ENCODE results near the gene BATF2. TPM values are rescaled to one million over a fixed set of nuclear protein-coding genes. Genes with fewer than 3 reads are reported as not detected.

BATF2 gene
- total and polyA plus RNA-seq, 9 of the 15 experiments (the other 6 are each of a cell fraction or from before 2014, with no cell fraction given) = 1.7 to 8.9 (median 6.4) TPM

DNA sequence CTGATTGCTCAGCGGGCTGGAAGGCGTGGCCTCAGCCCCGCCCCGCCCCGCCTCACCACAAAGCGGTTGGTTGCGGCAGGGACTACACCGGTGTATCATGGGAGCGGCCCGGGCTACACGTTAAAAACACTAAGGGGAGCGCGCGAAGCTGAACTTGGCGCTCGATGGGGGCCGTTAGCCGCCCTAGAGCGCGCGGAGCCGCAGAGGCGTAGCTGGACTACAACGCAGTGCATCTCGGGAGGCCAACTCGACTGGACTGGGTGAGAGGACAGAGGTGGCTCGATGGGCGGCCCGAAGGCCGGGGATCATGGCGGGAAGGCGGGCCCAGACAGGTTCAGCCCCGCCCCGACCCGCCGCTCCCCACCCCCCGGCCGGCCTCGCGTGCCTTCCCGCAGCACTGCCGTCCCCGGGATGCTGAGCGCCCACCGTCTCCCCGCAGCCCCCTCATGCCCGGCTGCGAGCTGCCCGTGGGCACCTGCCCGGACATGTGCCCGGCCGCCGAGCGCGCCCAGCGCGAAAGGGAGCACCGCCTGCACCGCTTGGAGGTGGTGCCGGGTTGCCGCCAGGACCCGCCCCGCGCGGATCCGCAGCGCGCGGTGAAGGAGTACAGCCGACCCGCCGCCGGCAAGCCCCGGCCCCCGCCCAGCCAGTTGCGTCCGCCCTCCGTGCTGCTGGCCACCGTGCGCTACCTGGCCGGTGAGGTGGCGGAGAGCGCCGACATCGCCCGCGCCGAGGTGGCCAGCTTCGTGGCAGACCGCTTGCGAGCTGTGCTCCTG lies 44.3 kb upstream of the BATF2 start, which contains the start of gene SAC3D1 (continued):
- TF ChIP-seq, protein P1, sequence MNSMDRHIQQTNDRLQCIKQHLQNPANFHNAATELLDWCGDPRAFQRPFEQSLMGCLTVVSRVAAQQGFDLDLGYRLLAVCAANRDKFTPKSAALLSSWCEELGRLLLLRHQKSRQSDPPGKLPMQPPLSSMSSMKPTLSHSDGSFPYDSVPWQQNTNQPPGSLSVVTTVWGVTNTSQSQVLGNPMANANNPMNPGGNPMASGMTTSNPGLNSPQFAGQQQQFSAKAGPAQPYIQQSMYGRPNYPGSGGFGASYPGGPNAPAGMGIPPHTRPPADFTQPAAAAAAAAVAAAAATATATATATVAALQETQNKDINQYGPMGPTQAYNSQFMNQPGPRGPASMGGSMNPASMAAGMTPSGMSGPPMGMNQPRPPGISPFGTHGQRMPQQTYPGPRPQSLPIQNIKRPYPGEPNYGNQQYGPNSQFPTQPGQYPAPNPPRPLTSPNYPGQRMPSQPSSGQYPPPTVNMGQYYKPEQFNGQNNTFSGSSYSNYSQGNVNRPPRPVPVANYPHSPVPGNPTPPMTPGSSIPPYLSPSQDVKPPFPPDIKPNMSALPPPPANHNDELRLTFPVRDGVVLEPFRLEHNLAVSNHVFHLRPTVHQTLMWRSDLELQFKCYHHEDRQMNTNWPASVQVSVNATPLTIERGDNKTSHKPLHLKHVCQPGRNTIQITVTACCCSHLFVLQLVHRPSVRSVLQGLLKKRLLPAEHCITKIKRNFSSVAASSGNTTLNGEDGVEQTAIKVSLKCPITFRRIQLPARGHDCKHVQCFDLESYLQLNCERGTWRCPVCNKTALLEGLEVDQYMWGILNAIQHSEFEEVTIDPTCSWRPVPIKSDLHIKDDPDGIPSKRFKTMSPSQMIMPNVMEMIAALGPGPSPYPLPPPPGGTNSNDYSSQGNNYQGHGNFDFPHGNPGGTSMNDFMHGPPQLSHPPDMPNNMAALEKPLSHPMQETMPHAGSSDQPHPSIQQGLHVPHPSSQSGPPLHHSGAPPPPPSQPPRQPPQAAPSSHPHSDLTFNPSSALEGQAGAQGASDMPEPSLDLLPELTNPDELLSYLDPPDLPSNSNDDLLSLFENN (IDR thresholded peaks at IDR 0.05; ENCODE audit: low read depth in 2 of 2, low read length in 2 of 2) = no peak
- TF ChIP-seq MCM2 (IDR thresholded peaks at IDR 0.05; ENCODE audit: low read depth) (no peak), MTA2 (IDR thresholded peaks at IDR 0.05; ENCODE audit: low read depth) (no peak), ZNF551 (CRISPR knock-in tag; IDR thresholded peaks at IDR 0.05) (no peak), C11orf30 (IDR thresholded peaks at IDR 0.05; ENCODE audit: low read depth) (no peak), TBP (optimal IDR thresholded peaks at IDR 0.05; ENCODE audit: low read depth, low read length) (peak; percentile 58), MTA1 (IDR thresholded peaks at IDR 0.05; ENCODE audit: borderline replicate concordance) (no peak), NFIX (CRISPR knock-in tag; IDR thresholded peaks at IDR 0.05; ENCODE audit: low read depth) (no peak), NFRKB (IDR thresholded peaks at IDR 0.05; ENCODE audit: low read depth) (no peak), KDM1A (IDR thresholded peaks at IDR 0.05) (no peak), ZNF124 (CRISPR knock-in tag; IDR thresholded peaks at IDR 0.05) (no peak), NR2C2 (CRISPR knock-in tag; IDR thresholded peaks at IDR 0.05) (peak; percentile 39; the same call in 1 of the 2 replicates), NR2C2 (tag; IDR thresholded peaks at IDR 0.05) (peak; percentile 98), SMARCC2 (IDR thresholded peaks at IDR 0.05; ENCODE audit: low read depth) (no peak), PURB (CRISPR knock-in tag; IDR thresholded peaks at IDR 0.05; ENCODE audit: low read depth) (no peak), MED1 (CRISPR knock-in tag; IDR thresholded peaks at IDR 0.05; ENCODE audit: borderline replicate concordance) (no peak), ERF (CRISPR knock-in tag; IDR thresholded peaks at IDR 0.05) (no peak), RHOXF2B (CRISPR knock-in tag; conservative IDR thresholded peaks at IDR 0.05) (no peak), ILK (tag; IDR thresholded peaks at IDR 0.05; ENCODE audit: borderline replicate concordance, low read depth) (no peak), RAD21 (CRISPR knock-in tag; conservative IDR thresholded peaks at IDR 0.05 in 1 of 2, IDR thresholded peaks at IDR 0.05 in 1 of 2) (no peak; a peak in 1 of 4 replicates), ZNF717 (CRISPR knock-in tag; IDR thresholded peaks at IDR 0.05) (no peak)
- TF ChIP-seq, protein P2, sequence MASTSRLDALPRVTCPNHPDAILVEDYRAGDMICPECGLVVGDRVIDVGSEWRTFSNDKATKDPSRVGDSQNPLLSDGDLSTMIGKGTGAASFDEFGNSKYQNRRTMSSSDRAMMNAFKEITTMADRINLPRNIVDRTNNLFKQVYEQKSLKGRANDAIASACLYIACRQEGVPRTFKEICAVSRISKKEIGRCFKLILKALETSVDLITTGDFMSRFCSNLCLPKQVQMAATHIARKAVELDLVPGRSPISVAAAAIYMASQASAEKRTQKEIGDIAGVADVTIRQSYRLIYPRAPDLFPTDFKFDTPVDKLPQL (IDR thresholded peaks at IDR 0.05; ENCODE audit: extremely low read depth, insufficient read length) = no peak
- TF ChIP-seq, protein P3, sequence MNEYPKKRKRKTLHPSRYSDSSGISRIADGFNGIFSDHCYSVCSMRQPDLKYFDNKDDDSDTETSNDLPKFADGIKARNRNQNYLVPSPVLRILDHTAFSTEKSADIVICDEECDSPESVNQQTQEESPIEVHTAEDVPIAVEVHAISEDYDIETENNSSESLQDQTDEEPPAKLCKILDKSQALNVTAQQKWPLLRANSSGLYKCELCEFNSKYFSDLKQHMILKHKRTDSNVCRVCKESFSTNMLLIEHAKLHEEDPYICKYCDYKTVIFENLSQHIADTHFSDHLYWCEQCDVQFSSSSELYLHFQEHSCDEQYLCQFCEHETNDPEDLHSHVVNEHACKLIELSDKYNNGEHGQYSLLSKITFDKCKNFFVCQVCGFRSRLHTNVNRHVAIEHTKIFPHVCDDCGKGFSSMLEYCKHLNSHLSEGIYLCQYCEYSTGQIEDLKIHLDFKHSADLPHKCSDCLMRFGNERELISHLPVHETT (CRISPR knock-in tag; conservative IDR thresholded peaks at IDR 0.05 in 1 of 2, IDR thresholded peaks at IDR 0.05 in 1 of 2) = peak in 1 of 2 experiments; percentile 71; a peak in 2 of 4 replicates
